Measurements from ENCODE around the gene CCS. TPM values are rescaled to one million over a fixed set of nuclear protein-coding genes. Genes with fewer than 3 reads are reported as not detected.
A peak's percentile ranks its signal among the peaks of the same experiment; 100 is the strongest.

Gene CCS
- total RNA-seq, 6 donors from 2014 or later = 24.3 to 82.8 (median 34.0) TPM

DNA sequence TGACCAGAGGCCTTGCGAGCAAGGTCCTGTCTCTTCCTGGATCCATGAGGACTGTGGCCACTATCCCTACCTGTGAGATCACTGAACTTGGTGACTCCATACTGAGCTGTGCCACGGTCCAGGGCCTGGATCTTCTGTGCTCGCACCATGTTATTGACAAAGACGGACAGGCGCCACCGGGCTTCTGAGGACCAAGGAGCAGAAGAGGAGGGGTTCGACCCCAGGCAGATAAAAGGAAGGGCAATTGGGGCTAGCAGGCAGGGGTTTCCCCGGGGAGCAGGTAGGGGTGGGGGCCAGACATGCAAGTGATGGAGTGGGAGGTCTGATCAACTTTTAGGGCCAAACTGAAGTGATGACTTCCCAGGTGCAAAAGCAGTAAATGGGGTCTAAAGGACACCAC, 26.8 kb upstream of the CCS start:
- 93 to 98% methylated on average over 7 to 8 of the region's 8 CpGs for WGBS, 2 donors
- H3K4me1 ChIP-seq = peaks cover 10 to 17% (median 12%) of the 10 kb centered on the region in 4 donors
- H3K36me3 ChIP-seq = peaks cover 0 to 8% (median 0%) of the 10 kb centered on the region in 4 donors
- no peak overlapping the region for H3K27ac ChIP-seq
- ATAC-seq (ENCODE audit: low FRiP score in 2 of 2) (no peak), DNase-seq (no peak)
- no peaks in the 10 kb centered on the region for H3K9me3 ChIP-seq
- no peaks in the 10 kb centered on the region for H3K27me3 ChIP-seq
- H3K4me3 ChIP-seq = no peak overlapping the region
- TF ChIP-seq, protein P1, sequence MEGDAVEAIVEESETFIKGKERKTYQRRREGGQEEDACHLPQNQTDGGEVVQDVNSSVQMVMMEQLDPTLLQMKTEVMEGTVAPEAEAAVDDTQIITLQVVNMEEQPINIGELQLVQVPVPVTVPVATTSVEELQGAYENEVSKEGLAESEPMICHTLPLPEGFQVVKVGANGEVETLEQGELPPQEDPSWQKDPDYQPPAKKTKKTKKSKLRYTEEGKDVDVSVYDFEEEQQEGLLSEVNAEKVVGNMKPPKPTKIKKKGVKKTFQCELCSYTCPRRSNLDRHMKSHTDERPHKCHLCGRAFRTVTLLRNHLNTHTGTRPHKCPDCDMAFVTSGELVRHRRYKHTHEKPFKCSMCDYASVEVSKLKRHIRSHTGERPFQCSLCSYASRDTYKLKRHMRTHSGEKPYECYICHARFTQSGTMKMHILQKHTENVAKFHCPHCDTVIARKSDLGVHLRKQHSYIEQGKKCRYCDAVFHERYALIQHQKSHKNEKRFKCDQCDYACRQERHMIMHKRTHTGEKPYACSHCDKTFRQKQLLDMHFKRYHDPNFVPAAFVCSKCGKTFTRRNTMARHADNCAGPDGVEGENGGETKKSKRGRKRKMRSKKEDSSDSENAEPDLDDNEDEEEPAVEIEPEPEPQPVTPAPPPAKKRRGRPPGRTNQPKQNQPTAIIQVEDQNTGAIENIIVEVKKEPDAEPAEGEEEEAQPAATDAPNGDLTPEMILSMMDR (IDR thresholded peaks at IDR 0.05) = no peak
- TF ChIP-seq POLR2A (IDR thresholded peaks at IDR 0.05) (no peak), EP300 (IDR thresholded peaks at IDR 0.05) (no peak), POLR2AphosphoS5 (IDR thresholded peaks at IDR 0.05) (no peak)

DNA sequence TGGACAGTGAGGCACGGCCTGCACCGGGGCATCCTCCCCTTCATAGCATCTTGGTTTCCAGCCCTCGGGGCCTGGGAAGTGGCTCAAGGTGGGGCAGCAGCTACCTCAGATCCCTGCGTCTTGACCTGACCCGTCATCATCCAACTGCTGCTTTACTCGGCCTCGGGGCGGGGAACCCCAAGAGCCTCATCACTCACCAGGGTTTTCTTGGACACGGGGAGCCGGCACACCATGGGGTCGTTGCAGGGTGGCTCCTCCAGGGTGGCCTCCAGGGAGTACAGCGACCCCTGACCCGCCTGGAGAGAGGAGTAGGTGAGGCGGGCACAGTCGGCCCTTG, 25.2 kb upstream of the CCS start:
- peak overlapping the region; percentile 64 to 77 (median 70) for H3K4me3 ChIP-seq
- no peak for ATAC-seq (ENCODE audit: low FRiP score in 2 of 2)
- H3K27ac ChIP-seq = peak overlapping the region in 2 of 4 donors; percentile 30 to 68
- no peak for DNase-seq
- peaks cover 0 to 8% (median 0%) of the 10 kb centered on the region in 4 donors for H3K36me3 ChIP-seq
- H3K9me3 ChIP-seq = no peaks in the 10 kb centered on the region
- no peak for TF ChIP-seq POLR2A (IDR thresholded peaks at IDR 0.05)
- TF ChIP-seq POLR2AphosphoS5 (IDR thresholded peaks at IDR 0.05) = no peak
- TF ChIP-seq EP300 (IDR thresholded peaks at IDR 0.05) = no peak
- no peaks in the 10 kb centered on the region for H3K27me3 ChIP-seq
- peaks cover 10 to 17% (median 12%) of the 10 kb centered on the region in 4 donors for H3K4me1 ChIP-seq
- WGBS, 2 donors = 60 to 73% methylated on average over 4 to 15 of the region's 15 CpGs

DNA sequence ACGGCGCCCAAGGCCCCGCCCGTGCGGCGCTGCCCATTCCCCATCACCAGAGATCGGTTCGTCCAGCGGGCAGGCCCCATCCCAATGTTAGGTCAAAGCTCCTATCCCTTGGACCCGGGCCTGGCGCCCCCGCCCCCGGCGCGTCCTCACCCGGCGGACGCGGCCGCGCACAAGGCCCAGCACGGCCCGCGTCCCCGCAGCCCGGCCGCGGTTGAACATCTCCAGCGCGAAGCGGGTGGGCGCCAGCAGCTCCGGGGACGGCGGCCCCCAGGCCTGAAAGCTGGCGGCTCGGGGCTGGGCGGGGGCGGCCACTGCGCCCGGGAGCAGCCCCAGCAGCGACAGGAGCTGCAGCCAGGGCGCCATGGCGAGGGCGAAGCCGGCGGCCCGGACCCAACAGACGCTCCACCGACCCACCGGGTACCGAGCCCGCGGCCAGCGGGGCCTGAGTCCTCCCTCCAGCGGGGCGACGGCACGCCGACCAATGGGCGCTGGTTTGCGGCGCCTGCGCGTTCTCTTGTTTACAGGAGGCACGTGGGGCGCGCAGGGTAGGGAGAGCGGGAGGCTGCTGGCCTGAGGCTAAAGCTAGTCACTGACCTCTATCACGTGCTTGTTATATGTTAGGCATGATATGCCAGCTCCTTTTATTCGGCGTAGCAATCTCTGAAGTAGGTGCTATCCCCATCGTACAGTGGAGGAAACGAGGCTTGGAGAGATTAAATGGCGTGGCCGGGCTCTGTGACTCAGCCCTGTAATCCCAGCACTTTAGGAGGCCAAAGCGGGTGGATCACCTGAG, 24.7 kb upstream of the CCS start, which contains the start of gene CTSF:
CTSF (minus strand) TSS at position 483 of the 793 bp plus-strand sequence; CDS start at position 363, 120 bp downstream.
- Histone ChIP-seq H3K36me3 (peaks cover 0 to 8% (median 0%) of the 10 kb centered on the region in 4 donors), H3K27me3 (no peaks in the 10 kb centered on the region), H3K4me1 (peaks cover 10 to 17% (median 12%) of the 10 kb centered on the region in 4 donors), H3K27ac (peak within 1 kb of the TSS in 2 of 4 donors; percentile 30 to 68), H3K4me3 (peak within 1 kb of the TSS; percentile 64 to 77 (median 70)), H3K9me3 (no peaks in the 10 kb centered on the region)
- TF ChIP-seq POLR2A (IDR thresholded peaks at IDR 0.05) = peak in 1 of 4 donors; percentile 57
- TF ChIP-seq POLR2AphosphoS5 (IDR thresholded peaks at IDR 0.05) = peak in 1 of 2 donors; percentile 17
- TF ChIP-seq, protein P1 (IDR thresholded peaks at IDR 0.05) = no peak
- DNase-seq = peak; percentile 88 to 98
- WGBS, 2 donors = 11% methylated on average over 19 to 24 of the region's 77 CpGs
- peak; percentile 84 to 97 for ATAC-seq (ENCODE audit: low FRiP score in 2 of 2)

DNA sequence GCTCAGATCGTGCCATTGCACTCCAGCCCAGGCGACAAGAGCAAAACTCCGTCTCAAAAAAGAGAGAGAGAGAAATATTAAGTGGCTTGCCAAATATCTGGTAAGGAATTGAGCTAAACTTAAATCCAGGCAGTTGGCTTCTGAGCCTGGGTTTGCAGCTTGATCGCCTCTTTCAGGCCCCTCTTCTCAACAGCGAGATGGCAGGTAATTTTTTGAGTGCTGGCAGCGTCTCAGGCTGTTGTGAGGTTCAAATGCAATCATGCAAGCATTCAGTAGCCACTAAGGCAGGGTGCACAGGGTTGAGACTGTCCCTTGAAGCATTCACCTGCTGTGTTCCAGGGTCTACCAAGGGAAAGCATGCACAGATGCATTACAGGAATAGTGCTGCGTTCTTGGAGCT, 23.9 kb upstream of the CCS start:
- no peaks in the 10 kb centered on the region for H3K27me3 ChIP-seq
- DNase-seq (no peak), ATAC-seq (ENCODE audit: low FRiP score in 2 of 2) (no peak)
- 81 to 89% methylated on average over 7 of the region's 7 CpGs for WGBS, 2 donors
- no peaks in the 10 kb centered on the region for H3K9me3 ChIP-seq
- H3K4me1 ChIP-seq = peaks cover 10 to 17% (median 12%) of the 10 kb centered on the region in 4 donors
- TF ChIP-seq, protein P1 (IDR thresholded peaks at IDR 0.05) = no peak
- TF ChIP-seq POLR2AphosphoS5 (IDR thresholded peaks at IDR 0.05) (no peak), EP300 (IDR thresholded peaks at IDR 0.05) (no peak), POLR2A (IDR thresholded peaks at IDR 0.05) (no peak)
- no peak overlapping the region for H3K27ac ChIP-seq
- no peak overlapping the region for H3K4me3 ChIP-seq
- H3K36me3 ChIP-seq = peaks cover 0 to 8% (median 0%) of the 10 kb centered on the region in 4 donors

DNA sequence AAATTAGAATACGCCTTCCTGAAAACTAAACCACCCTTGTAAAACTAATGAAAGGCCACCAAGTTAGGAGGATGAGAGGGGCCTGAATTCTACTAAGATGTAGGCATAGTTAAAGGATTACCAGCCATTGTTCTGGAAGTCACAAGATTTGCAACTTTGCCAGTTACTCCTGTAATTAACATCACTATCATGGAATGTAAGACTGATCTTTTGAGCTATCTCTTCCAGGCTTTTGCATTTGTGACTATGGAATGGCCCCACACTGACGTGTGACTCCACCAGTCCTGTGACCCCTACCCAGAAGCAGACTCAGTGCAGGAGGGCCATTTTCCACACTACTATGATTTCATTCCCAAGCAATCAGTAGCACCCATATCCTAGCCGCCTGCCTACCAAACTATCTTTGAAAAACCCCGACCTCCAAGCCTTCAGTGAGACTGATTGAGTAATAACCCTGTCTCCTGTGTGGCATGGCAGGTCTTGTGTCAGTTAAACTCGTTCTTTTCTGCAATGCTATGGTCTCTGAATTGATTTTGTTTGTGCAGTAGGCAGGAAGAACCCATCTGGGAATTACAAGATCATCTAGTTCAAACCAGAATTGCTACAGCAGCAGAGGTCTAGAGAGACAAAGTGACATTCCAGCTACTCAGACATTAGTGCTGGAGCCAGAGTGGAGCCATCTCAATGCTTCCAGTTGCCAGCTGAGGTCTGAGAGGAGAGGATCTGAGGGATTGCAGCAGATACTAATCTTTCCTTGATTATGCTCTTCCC, 22.7 kb upstream of the CCS start:
- no peak for DNase-seq

More for the DNA sequence above, 22.7 kb upstream of the CCS start:
- Histone ChIP-seq H3K27ac (no peak overlapping the region), H3K9me3 (no peaks in the 10 kb centered on the region), H3K4me1 (peaks cover 10 to 17% (median 12%) of the 10 kb centered on the region in 4 donors), H3K4me3 (no peak overlapping the region), H3K27me3 (no peaks in the 10 kb centered on the region), H3K36me3 (peaks cover 0 to 8% (median 0%) of the 10 kb centered on the region in 4 donors)
- no peak for ATAC-seq (ENCODE audit: low FRiP score in 2 of 2)
- TF ChIP-seq EP300 (IDR thresholded peaks at IDR 0.05) (no peak), POLR2A (IDR thresholded peaks at IDR 0.05) (no peak), POLR2AphosphoS5 (IDR thresholded peaks at IDR 0.05) (no peak)
- TF ChIP-seq, protein P1 (IDR thresholded peaks at IDR 0.05) = no peak
- 58 to 66% methylated on average over 5 of the region's 5 CpGs for WGBS, 2 donors
